Peyer's patch (tissue), 4 donors: ENCODE results near the gene NTSR2. TPM values are rescaled to one million over a fixed set of nuclear protein-coding genes. Genes with fewer than 3 reads are reported as not detected.
A peak's percentile ranks its signal among the peaks of the same experiment; 100 is the strongest.

ENCODE experiments used
- DNase-seq, 3 donors: peaks; one replicate each; pipeline ENCODE4 v3.0.0-alpha.2; 2017 to 2019
- H3K27ac ChIP-seq, 4 donors: fragments of 200-600 bp; sonication (generic); one replicate each; pipeline ENCODE4 v1.5.1; 2016 to 2019
- H3K27me3 ChIP-seq, 2 donors: fragments of 200-600 bp; sonication (generic); one replicate each; pipeline ENCODE4 v1.5.1; 2019
- H3K36me3 ChIP-seq, 3 donors: fragments of 200-600 bp; sonication (generic); one replicate each; pipeline ENCODE4 v1.5.1; 2016 to 2019
- H3K4me1 ChIP-seq, 4 donors: fragments of 200-600 bp; sonication (generic); one replicate each; pipeline ENCODE4 v1.5.1; 2016 to 2019
- H3K4me3 ChIP-seq, 4 donors: fragments of 200-600 bp; sonication (generic); 1 replicate in 3 of 4; 2 replicates in 1 of 4; pipeline ENCODE4 v1.5.1; 2016 to 2019; ENCODE audit warnings: mild to moderate bottlenecking in 1 of 4
- H3K9me3 ChIP-seq, 4 donors: fragments of 200-600 bp; sonication (generic); one replicate each; pipeline ENCODE4 v1.5.1; 2016 to 2019; ENCODE audit warnings: mild to moderate bottlenecking in 1 of 4
- CTCF ChIP-seq, 6 experiments: fragments of 450-650 bp in 4 of 6; fragments of 200-600 bp in 2 of 6; sonication (generic) in 1 of 6; IDR thresholded peaks; one replicate each; pipeline ENCODE4 v1.5.1; 2017 to 2019; ENCODE audit warnings: antibody characterized with exemption in 6 of 6, mild to moderate bottlenecking in 3 of 6, moderate library complexity in 1 of 6
- POLR2A ChIP-seq, 2 donors: fragments of 450-650 bp; IDR thresholded peaks; one replicate each; pipeline ENCODE4 v1.5.1; 2017; ENCODE audit warnings: antibody characterized with exemption in 2 of 2, mild to moderate bottlenecking in 2 of 2, moderate library complexity in 2 of 2
- total RNA-seq, 4 donors: library from RNA; depleted of rRNA; stranded (reverse); fragments of >200 nt; gene quantifications; one replicate each; pipeline ENCODE4 v1.1.0, GENCODE V29; 2016

The NTSR2 gene
- total RNA-seq, 4 donors from 2014 or later: not detected

- no peaks in the 10 kb centered on the region for H3K36me3 ChIP-seq
- H3K9me3 ChIP-seq: no peaks in the 10 kb centered on the region
- TF ChIP-seq CTCF (IDR thresholded peaks at IDR 0.05): no peak
- no peak for TF ChIP-seq POLR2A (IDR thresholded peaks at IDR 0.05)
- DNase-seq: peak in 2 of 3 donors; percentile 45 to 46
- no peak overlapping the region for H3K4me3 ChIP-seq
- H3K27ac ChIP-seq: no peak overlapping the region
- no peaks in the 10 kb centered on the region for H3K4me1 ChIP-seq
- no peaks in the 10 kb centered on the region for H3K27me3 ChIP-seq
Measured at GRCh38 chr2:11680182-11680900, 10.3 kb upstream of the NTSR2 start.

DNA sequence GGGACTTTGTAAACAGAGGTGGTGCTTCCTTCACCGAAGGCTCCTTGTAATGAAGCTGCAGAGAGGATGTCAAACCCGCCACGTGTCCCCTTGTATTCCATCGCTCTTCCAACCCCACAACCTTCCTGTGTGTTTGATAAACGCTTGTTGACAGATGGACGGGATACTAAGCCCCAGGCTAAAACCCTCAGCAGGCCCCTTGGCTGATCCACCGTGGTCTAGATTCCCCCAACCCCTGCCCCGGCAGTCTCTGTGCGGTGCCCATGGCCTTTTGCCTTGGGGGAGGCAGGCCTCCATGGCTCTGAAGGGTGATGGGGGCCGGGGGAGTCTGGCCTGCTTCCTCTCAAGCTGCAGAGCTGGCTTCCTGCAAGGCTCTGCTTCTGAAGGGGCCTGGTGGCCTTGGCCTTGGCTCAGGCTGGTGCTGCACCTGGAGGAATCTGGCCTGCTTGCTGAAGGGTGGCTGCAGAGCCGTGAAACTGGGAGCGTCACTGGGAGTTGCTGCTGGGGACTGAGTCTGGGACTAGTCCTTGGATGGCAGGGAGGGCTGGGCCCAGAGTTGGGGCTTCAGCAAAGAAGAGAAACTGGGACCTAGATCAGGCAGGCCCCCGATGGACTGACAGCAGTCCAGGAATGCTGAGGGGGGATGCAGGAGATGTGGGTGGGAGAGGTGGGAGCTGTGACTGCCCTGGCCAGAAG, 9.6 kb upstream of the NTSR2 start:
- Histone ChIP-seq H3K27me3 (no peaks in the 10 kb centered on the region), H3K27ac (no peak overlapping the region), H3K36me3 (no peaks in the 10 kb centered on the region), H3K4me3 (no peak overlapping the region), H3K9me3 (no peaks in the 10 kb centered on the region), H3K4me1 (no peaks in the 10 kb centered on the region)
- peak in 2 of 3 donors; percentile 25 to 32 for DNase-seq
- TF ChIP-seq POLR2A (IDR thresholded peaks at IDR 0.05): no peak
- no peak for TF ChIP-seq CTCF (IDR thresholded peaks at IDR 0.05)

DNA sequence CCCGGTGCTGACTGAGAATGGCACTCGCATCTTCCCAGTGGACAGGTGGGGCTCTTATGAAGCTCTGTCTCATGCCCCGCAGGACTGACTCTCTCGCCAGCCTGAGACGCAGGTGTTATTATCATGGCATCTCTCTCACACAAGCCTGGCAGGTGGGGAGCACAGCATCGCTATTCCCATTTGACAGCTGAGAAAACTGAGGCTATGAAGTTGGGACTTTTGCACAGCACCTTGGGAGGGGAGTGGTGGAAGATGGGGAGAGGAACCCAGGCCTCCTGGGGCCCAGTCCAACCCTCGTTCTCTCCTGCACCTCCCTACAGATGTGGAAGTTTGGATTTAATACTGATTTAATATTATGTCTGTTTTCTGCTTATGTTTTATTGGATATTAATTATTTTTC, 9.0 kb upstream of the NTSR2 start:
- DNase-seq: peak in 2 of 3 donors; percentile 1 to 32
- no peaks in the 10 kb centered on the region for H3K4me1 ChIP-seq
- H3K4me3 ChIP-seq: no peak overlapping the region
- no peaks in the 10 kb centered on the region for H3K27me3 ChIP-seq
- TF ChIP-seq POLR2A (IDR thresholded peaks at IDR 0.05): no peak
- no peak for TF ChIP-seq CTCF (IDR thresholded peaks at IDR 0.05)
- H3K36me3 ChIP-seq: no peaks in the 10 kb centered on the region
- no peaks in the 10 kb centered on the region for H3K9me3 ChIP-seq
- H3K27ac ChIP-seq: no peak overlapping the region

DNA sequence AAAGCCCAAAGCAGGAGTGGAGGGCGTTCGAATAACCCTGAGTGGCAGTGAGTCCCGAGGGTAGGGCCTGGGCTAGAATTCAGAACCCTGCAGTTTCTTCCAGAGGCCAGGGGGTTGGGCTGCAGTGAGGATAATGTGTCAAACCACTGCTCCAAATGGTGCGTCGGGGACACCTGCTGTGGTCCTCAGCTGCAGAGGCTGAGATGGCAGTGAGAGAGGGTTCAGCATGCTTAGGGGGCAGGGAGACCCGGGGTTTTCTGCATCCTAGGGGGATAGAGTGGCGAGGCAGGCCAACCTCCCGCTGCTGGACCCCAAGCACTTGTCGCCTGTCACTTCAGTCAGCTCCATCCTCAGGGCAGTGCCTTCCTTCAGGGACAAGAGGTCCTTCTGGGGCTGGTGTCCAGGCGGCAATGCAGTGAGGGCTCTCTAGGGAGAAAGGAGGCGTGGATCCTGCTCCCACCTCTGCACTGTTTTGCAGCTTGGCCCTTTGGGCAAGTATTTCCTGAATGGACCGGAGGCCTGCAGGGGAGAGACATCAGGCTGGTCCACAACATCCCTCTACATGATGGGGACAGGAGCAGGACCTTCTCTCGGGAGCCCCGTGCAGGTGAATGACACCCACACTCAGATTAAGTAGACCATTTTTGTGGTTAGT, 8.4 kb upstream of the NTSR2 start:
- Histone ChIP-seq H3K9me3 (no peaks in the 10 kb centered on the region), H3K27me3 (no peaks in the 10 kb centered on the region), H3K4me1 (no peaks in the 10 kb centered on the region), H3K4me3 (no peak overlapping the region), H3K27ac (no peak overlapping the region), H3K36me3 (no peaks in the 10 kb centered on the region)
- TF ChIP-seq CTCF (IDR thresholded peaks at IDR 0.05) (no peak), POLR2A (IDR thresholded peaks at IDR 0.05) (no peak)
- DNase-seq: peak in 2 of 3 donors; percentile 19 to 29

DNA sequence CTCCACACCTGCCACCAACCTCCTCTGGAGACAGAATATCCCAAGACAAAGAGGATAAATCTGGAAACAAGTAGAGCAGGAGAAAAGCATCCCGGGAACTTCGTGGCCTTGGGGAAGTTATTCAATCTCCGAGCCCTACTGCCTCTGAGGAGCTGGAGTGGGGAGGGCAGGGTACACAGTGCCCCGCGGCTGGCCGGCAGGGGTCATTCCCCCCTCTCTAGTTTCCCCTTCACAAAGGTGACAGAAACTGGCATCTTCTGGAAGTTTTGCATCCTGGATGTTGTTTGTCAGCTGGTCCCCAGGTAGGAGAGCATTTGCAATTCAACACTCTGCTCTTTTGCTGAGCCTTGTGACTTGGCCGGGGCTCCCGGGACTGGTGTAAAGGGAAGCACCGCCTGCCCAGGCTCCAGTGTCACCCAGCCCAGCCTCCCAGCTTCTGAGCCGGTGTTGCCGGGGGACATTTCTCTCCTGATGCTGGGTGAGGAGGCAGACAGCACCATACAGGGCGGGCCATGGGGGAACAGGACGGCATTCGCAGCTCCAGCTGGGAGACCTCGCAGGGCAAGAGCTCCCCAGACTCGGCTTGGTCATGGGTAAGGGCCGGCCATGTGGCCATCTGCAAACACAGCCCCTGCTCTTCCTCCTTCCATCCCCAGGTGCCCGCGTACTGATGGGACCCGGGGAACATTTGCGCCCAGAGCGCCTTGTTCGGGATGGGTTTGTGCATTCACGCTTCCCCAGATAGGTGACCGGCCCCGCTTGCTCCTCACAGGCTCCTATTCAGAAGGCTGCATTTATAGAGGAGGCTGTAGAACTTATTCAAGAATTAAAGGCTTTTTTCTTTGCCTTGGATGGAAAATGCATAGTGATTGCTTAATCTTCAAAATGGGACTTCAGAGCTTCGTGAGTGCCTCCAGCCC, 7.4 kb upstream of the NTSR2 start:
- TF ChIP-seq POLR2A (IDR thresholded peaks at IDR 0.05): no peak
- TF ChIP-seq CTCF (IDR thresholded peaks at IDR 0.05): no peak
- peak in 1 of 3 donors; percentile 41 for DNase-seq
- Histone ChIP-seq H3K27ac (no peak overlapping the region), H3K4me3 (no peak overlapping the region), H3K36me3 (no peaks in the 10 kb centered on the region), H3K9me3 (no peaks in the 10 kb centered on the region), H3K4me1 (no peaks in the 10 kb centered on the region), H3K27me3 (no peaks in the 10 kb centered on the region)
